GM19351 (cell line): ENCODE measurements around the gene ACAD10.
"Not testable (repeated sequence)": the region's sequence is repeated elsewhere in the genome, so short reads cannot be mapped to it uniquely, and the experiment has no call there.

Source experiments
- ATAC-seq: cut with Tn5 transposase; IDR thresholded peaks from one replicate; pipeline ENCODE4 v1.9.1; 2021; ENCODE audit warnings: mild to moderate bottlenecking, moderate library complexity; ENCODE audit not compliant: unreplicated experiment

ACAD10 gene

GRCh38 chr12:111748867-111749266 lies 63.0 kb downstream of the ACAD10 start:
- no peak for ATAC-seq

GRCh38 chr12:111749391-111749790 lies 63.5 kb downstream of the ACAD10 start:
- no peak for ATAC-seq

- ATAC-seq, result no peak
Observed at GRCh38 chr12:111753144-111753881, 67.5 kb downstream of the ACAD10 start.

GRCh38 chr12:111754671-111755070 lies 68.8 kb downstream of the ACAD10 start:
- no peak for ATAC-seq

GRCh38 chr12:111756196-111756595 lies 70.3 kb downstream of the ACAD10 start:
- ATAC-seq, result no peak

- ATAC-seq, result no peak
Observed at GRCh38 chr12:111756681-111757080, 70.8 kb downstream of the ACAD10 start.

GRCh38 chr12:111757361-111758119 lies 71.7 kb downstream of the ACAD10 start:
- ATAC-seq, result no peak

GRCh38 chr12:111758120-111758561 lies 72.3 kb downstream of the ACAD10 start:
- ATAC-seq, result no peak

GRCh38 chr12:111759271-111759670 lies 73.4 kb downstream of the ACAD10 start:
- ATAC-seq, result no peak

GRCh38 chr12:111759991-111760390 lies 74.1 kb downstream of the ACAD10 start:
- ATAC-seq, result no peak

- no peak for ATAC-seq
Observed at GRCh38 chr12:111761099-111761498, 75.2 kb downstream of the ACAD10 start.

- no peak for ATAC-seq
Observed at GRCh38 chr12:111761706-111762105, 75.9 kb downstream of the ACAD10 start.

- not testable (repeated sequence) for ATAC-seq
Observed at GRCh38 chr12:111763552-111763951, 77.7 kb downstream of the ACAD10 start.

GRCh38 chr12:111764120-111764821 lies 78.4 kb downstream of the ACAD10 start:
- no peak for ATAC-seq

- no peak for ATAC-seq
Observed at GRCh38 chr12:111766608-111767361, 80.9 kb downstream of the ACAD10 start, which contains the start of gene ALDH2. Gene ALDH2, plus strand, starts transcription at chr12:111766933. Its CDS starts 50 bp downstream, at chr12:111766983.

GRCh38 chr12:111767362-111768158 lies 81.7 kb downstream of the ACAD10 start:
- ATAC-seq, result no peak

GRCh38 chr12:111768159-111768895 lies 82.5 kb downstream of the ACAD10 start:
- ATAC-seq, result no peak

- no peak for ATAC-seq
Observed at GRCh38 chr12:111769599-111769998, 83.7 kb downstream of the ACAD10 start.
